Trophoblast cell (in vitro differentiated cells and primary cell): ENCODE measurements around the gene CCDC157.

Experiments
- DNase-seq, 2 donors: peaks; one replicate each; pipeline ENCODE4 v3.0.0-alpha.2; 2016
- H2AFZ ChIP-seq: 2 replicates; pipeline ENCODE4 v1.6.1; 2013; ENCODE audit warnings: low read length, moderate library complexity, mild to moderate bottlenecking; ENCODE audit not compliant: insufficient read depth, poor library complexity
- H2AK5ac ChIP-seq: 2 replicates; pipeline ENCODE4 v1.6.1; 2013; ENCODE audit warnings: mild to moderate bottlenecking, low read length
- H2BK120ac ChIP-seq: 2 replicates; pipeline ENCODE4 v1.6.1; 2013; ENCODE audit warnings: low read length, mild to moderate bottlenecking, moderate library complexity; ENCODE audit not compliant: insufficient read depth, poor library complexity
- H2BK12ac ChIP-seq: 2 replicates; pipeline ENCODE4 v1.6.1; 2013; ENCODE audit warnings: mild to moderate bottlenecking, low read length, moderate library complexity
- H2BK5ac ChIP-seq: 2 replicates; pipeline ENCODE4 v1.6.1; 2013; ENCODE audit warnings: low read length, low read depth, moderate library complexity, mild to moderate bottlenecking; ENCODE audit not compliant: poor library complexity
- H3K14ac ChIP-seq: 2 replicates; pipeline ENCODE4 v1.6.1; 2013; ENCODE audit warnings: mild to moderate bottlenecking, low read length
- H3K18ac ChIP-seq: 2 replicates; pipeline ENCODE4 v1.6.1; 2013; ENCODE audit warnings: mild to moderate bottlenecking, low read length
- H3K23ac ChIP-seq: 2 replicates; pipeline ENCODE4 v1.6.1; 2013; ENCODE audit warnings: low read length
- H3K27ac ChIP-seq: 2 replicates; pipeline ENCODE4 v1.5.1; 2013; ENCODE audit warnings: low read depth, mild to moderate bottlenecking, inconsistent platforms, low read length, moderate library complexity
- H3K27me3 ChIP-seq: 2 replicates; pipeline ENCODE4 v1.6.1; 2013; ENCODE audit warnings: inconsistent platforms, mild to moderate bottlenecking, low read length, moderate library complexity; ENCODE audit not compliant: insufficient read depth
- H3K36me3 ChIP-seq, 2 experiments: 1 replicate in 1 of 2; 2 replicates in 1 of 2; pipeline ENCODE4 v1.6.1; 2013; ENCODE audit warnings: low read length in 2 of 2, mild to moderate bottlenecking in 2 of 2, moderate library complexity in 1 of 2; ENCODE audit not compliant: insufficient read depth in 2 of 2, control insufficient read depth in 1 of 2
- H3K4ac ChIP-seq: 2 replicates; pipeline ENCODE4 v1.6.1; 2013; ENCODE audit warnings: low read depth, mild to moderate bottlenecking, low read length, moderate library complexity
- H3K4me1 ChIP-seq, 2 experiments: 1 replicate in 1 of 2; 2 replicates in 1 of 2; pipeline ENCODE4 v1.6.1; 2013; ENCODE audit warnings: low read length in 2 of 2, mild to moderate bottlenecking in 2 of 2, moderate library complexity in 1 of 2; ENCODE audit not compliant: insufficient read depth in 2 of 2, control insufficient read depth in 1 of 2
- H3K4me2 ChIP-seq: 2 replicates; pipeline ENCODE4 v1.6.1; 2013; ENCODE audit warnings: inconsistent platforms, mild to moderate bottlenecking, low read length, moderate library complexity
- H3K4me3 ChIP-seq: 2 replicates; pipeline ENCODE4 v1.5.1; 2013; ENCODE audit warnings: mild to moderate bottlenecking, low read depth, low read length, inconsistent platforms
- H3K79me1 ChIP-seq: one replicate; pipeline ENCODE4 v1.6.1; 2013; ENCODE audit warnings: low read length
- H3K79me2 ChIP-seq: 2 replicates; pipeline ENCODE4 v1.6.1; 2013; ENCODE audit warnings: low read length, mild to moderate bottlenecking; ENCODE audit not compliant: control insufficient read depth, insufficient read depth, poor library complexity
- H3K9ac ChIP-seq: 2 replicates; pipeline ENCODE4 v1.6.1; 2013; ENCODE audit warnings: mild to moderate bottlenecking, low read length
- H3K9me3 ChIP-seq: 2 replicates; pipeline ENCODE4 v1.6.1; 2013; ENCODE audit warnings: low read depth, mild to moderate bottlenecking, control low read depth, inconsistent platforms, low read length; ENCODE audit not compliant: insufficient read depth
- H4K12ac ChIP-seq: 2 replicates; pipeline ENCODE4 v1.6.1; 2013; ENCODE audit warnings: low read depth, mild to moderate bottlenecking, low read length, moderate library complexity
- H4K8ac ChIP-seq: 2 replicates; pipeline ENCODE4 v1.6.1; 2013; ENCODE audit warnings: low read depth, mild to moderate bottlenecking, low read length, moderate library complexity
- H4K91ac ChIP-seq: one replicate; pipeline ENCODE4 v1.6.1; 2013; ENCODE audit warnings: low read depth, mild to moderate bottlenecking, low read length, moderate library complexity
- WGBS: extraction: QIAGEN DNeasy Blood & Tissue Kit; methylation state at CpG from one replicate; pipeline ENCODE4 v1.1.7; 2013; ENCODE audit warnings: missing lambda C conversion rate; ENCODE audit not compliant: insufficient read length, insufficient coverage; ENCODE audit errors: extremely low coverage; 5-methylcytosine and 5-hydroxymethylcytosine counted together

The CCDC157 gene

GRCh38 chr22:30406400-30406799 lies 49.6 kb downstream of the CCDC157 start:
- H4K12ac ChIP-seq = no peak overlapping the region
- H3K4ac ChIP-seq = no peak overlapping the region
- no peak overlapping the region for H3K14ac ChIP-seq
- no peaks in the 10 kb centered on the region for H3K79me1 ChIP-seq
- no peaks in the 10 kb centered on the region for H3K79me2 ChIP-seq
- no peak overlapping the region for H2BK5ac ChIP-seq
- DNase-seq = no peak
- no peak overlapping the region for H4K91ac ChIP-seq
- no peak overlapping the region for H3K27ac ChIP-seq
- H3K36me3 ChIP-seq = peaks cover 0 to 4% of the 10 kb centered on the region in 2 experiments
- H2BK120ac ChIP-seq = no peak overlapping the region
- no peak overlapping the region for H3K23ac ChIP-seq
- peaks cover 4 to 11% of the 10 kb centered on the region in 2 experiments for H3K4me1 ChIP-seq
- no peak overlapping the region for H3K18ac ChIP-seq
- no peak overlapping the region for H2BK12ac ChIP-seq
- no peak overlapping the region for H2AK5ac ChIP-seq
- no peak overlapping the region for H2AFZ ChIP-seq
- WGBS = no CpG with 5 or more reads among the region's 6 CpGs
- no peak overlapping the region for H3K9ac ChIP-seq
- H3K9me3 ChIP-seq = no peaks in the 10 kb centered on the region
- no peak overlapping the region for H4K8ac ChIP-seq
- H3K27me3 ChIP-seq = no peaks in the 10 kb centered on the region
- H3K4me2 ChIP-seq = no peak overlapping the region
- no peak overlapping the region for H3K4me3 ChIP-seq

- no peak overlapping the region for H2AFZ ChIP-seq
- no peaks in the 10 kb centered on the region for H3K27me3 ChIP-seq
- no peaks in the 10 kb centered on the region for H3K79me1 ChIP-seq
- no peak for DNase-seq
- peaks cover 0 to 4% of the 10 kb centered on the region in 2 experiments for H3K36me3 ChIP-seq
- H2BK12ac ChIP-seq = no peak overlapping the region
- no peak overlapping the region for H3K23ac ChIP-seq
- H2BK120ac ChIP-seq = no peak overlapping the region
- peaks cover 4 to 8% of the 10 kb centered on the region in 2 experiments for H3K4me1 ChIP-seq
- no peak overlapping the region for H3K9ac ChIP-seq
- H3K4ac ChIP-seq = no peak overlapping the region
- H3K79me2 ChIP-seq = no peaks in the 10 kb centered on the region
- no peak overlapping the region for H3K14ac ChIP-seq
- H3K4me3 ChIP-seq = no peak overlapping the region
- WGBS = no CpG with 5 or more reads among the region's 13 CpGs
- no peak overlapping the region for H4K8ac ChIP-seq
- H3K18ac ChIP-seq = no peak overlapping the region
- H3K27ac ChIP-seq = no peak overlapping the region
- H4K12ac ChIP-seq = no peak overlapping the region
- no peak overlapping the region for H4K91ac ChIP-seq
- no peak overlapping the region for H2AK5ac ChIP-seq
- no peak overlapping the region for H2BK5ac ChIP-seq
- no peaks in the 10 kb centered on the region for H3K9me3 ChIP-seq
- H3K4me2 ChIP-seq = no peak overlapping the region
Measured at GRCh38 chr22:30408388-30409102, 51.7 kb downstream of the CCDC157 start.

- Histone ChIP-seq H3K14ac (no peak overlapping the region), H3K9me3 (no peaks in the 10 kb centered on the region), H3K27me3 (no peaks in the 10 kb centered on the region), H4K8ac (no peak overlapping the region), H4K91ac (no peak overlapping the region), H2AK5ac (no peak overlapping the region), H4K12ac (no peak overlapping the region), H2BK12ac (no peak overlapping the region), H3K36me3 (peaks cover 6 to 14% of the 10 kb centered on the region in 2 experiments), H3K4me3 (no peak overlapping the region), H2AFZ (no peak overlapping the region), H2BK120ac (no peak overlapping the region), H3K79me1 (no peaks in the 10 kb centered on the region), H2BK5ac (no peak overlapping the region), H3K4me1 (peaks cover 4 to 8% of the 10 kb centered on the region in 2 experiments), H3K27ac (no peak overlapping the region), H3K23ac (no peak overlapping the region), H3K18ac (no peak overlapping the region), H3K4ac (no peak overlapping the region), H3K4me2 (no peak overlapping the region), H3K9ac (no peak overlapping the region), H3K79me2 (no peaks in the 10 kb centered on the region)
- DNase-seq = no peak
- no CpG with 5 or more reads among the region's 3 CpGs for whole genome bisulfite sequencing
Measured at GRCh38 chr22:30411780-30412179, 55.0 kb downstream of the CCDC157 start.

- Histone ChIP-seq H3K79me2 (no peaks in the 10 kb centered on the region), H4K12ac (no peak overlapping the region), H3K4ac (no peak overlapping the region), H2BK120ac (no peak overlapping the region), H3K36me3 (peaks cover 6 to 13% of the 10 kb centered on the region in 2 experiments), H3K79me1 (no peaks in the 10 kb centered on the region), H4K8ac (no peak overlapping the region), H2BK12ac (no peak overlapping the region), H3K27me3 (no peaks in the 10 kb centered on the region), H3K4me2 (no peak overlapping the region), H3K14ac (no peak overlapping the region), H4K91ac (no peak overlapping the region), H2AFZ (no peak overlapping the region), H3K9me3 (no peaks in the 10 kb centered on the region), H2BK5ac (no peak overlapping the region), H3K9ac (no peak overlapping the region), H2AK5ac (no peak overlapping the region), H3K4me3 (no peak overlapping the region), H3K18ac (no peak overlapping the region), H3K23ac (no peak overlapping the region), H3K27ac (no peak overlapping the region), H3K4me1 (peaks cover 4 to 8% of the 10 kb centered on the region in 2 experiments)
- no CpG with 5 or more reads among the region's 4 CpGs for WGBS
- DNase-seq = no peak
Measured at GRCh38 chr22:30413001-30413400, 56.2 kb downstream of the CCDC157 start.
